Effector memory CD8-positive, alpha-beta T cell (primary cell): ENCODE results near the gene METTL8.

Experiments
- ATAC-seq: fragments of 150-1000 bp; cut with Tn5 transposase; replicated peaks from 2 replicates; pipeline ENCODE4 v1.10.0; 2021; ENCODE audit warnings: mild to moderate bottlenecking, moderate library complexity
- DNase-seq, 3 experiments: peaks; one replicate each; pipeline ENCODE4 v3.0.0; 2021
- H3K27ac Mint-ChIP-seq, 2 donors: one replicate each; pipeline ENCODE4 v1.8.0; 2022; ENCODE audit warnings: mild to moderate bottlenecking in 2 of 2, mixed read lengths in 2 of 2, moderate library complexity in 2 of 2
- H3K27me3 Mint-ChIP-seq, 2 donors: one replicate each; pipeline ENCODE4 v1.8.0; 2022; ENCODE audit warnings: mixed read lengths in 2 of 2
- H3K36me3 Mint-ChIP-seq: one replicate; pipeline ENCODE4 v1.8.0; 2022; ENCODE audit warnings: mild to moderate bottlenecking, moderate library complexity, mixed read lengths; ENCODE audit not compliant: insufficient read depth
- H3K4me1 Mint-ChIP-seq, 2 donors: one replicate each; pipeline ENCODE4 v1.8.0; 2022; ENCODE audit warnings: low read depth in 2 of 2, mixed read lengths in 2 of 2
- H3K4me3 Mint-ChIP-seq, 2 donors: one replicate each; pipeline ENCODE4 v1.8.0; 2022; ENCODE audit warnings: mild to moderate bottlenecking in 2 of 2, mixed read lengths in 2 of 2, moderate library complexity in 2 of 2
- H3K9me3 Mint-ChIP-seq, 2 donors: one replicate each; pipeline ENCODE4 v1.8.0; 2022; ENCODE audit warnings: mixed read lengths in 2 of 2

Gene METTL8

DNA sequence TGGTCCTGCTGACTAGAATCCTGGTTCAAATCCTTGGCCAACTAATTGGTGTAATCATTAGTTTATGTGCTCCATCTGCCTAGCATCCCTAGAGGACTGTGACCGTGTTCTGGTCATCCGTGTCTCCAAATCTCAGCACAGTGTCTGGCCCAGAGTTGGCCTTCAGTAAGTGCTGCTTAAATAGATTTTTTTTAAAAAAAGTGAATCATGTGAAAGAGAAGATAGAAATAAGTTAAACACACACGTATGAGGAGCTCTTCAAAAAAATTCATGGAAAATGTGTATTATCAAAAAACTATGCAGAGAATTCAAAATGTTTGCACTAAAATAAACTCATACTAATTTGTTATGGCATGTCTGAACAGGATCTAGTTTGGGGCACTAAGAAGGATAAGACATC lies 143.8 kb downstream of the METTL8 start:
- Mint-ChIP-seq H3K4me1 (no peaks in the 10 kb centered on the region), H3K9me3 (no peaks in the 10 kb centered on the region), H3K4me3 (no peak overlapping the region), H3K27me3 (peaks cover 0 to 8% of the 10 kb centered on the region in 2 donors), H3K36me3 (no peaks in the 10 kb centered on the region), H3K27ac (no peak overlapping the region)
- no peak for ATAC-seq
- no peak for DNase-seq

- H3K27ac Mint-ChIP-seq, result no peak overlapping the region
- H3K9me3 Mint-ChIP-seq, result no peaks in the 10 kb centered on the region
- no peaks in the 10 kb centered on the region for H3K4me1 Mint-ChIP-seq
- H3K36me3 Mint-ChIP-seq, result no peaks in the 10 kb centered on the region
- H3K4me3 Mint-ChIP-seq, result no peak overlapping the region
- no peak for ATAC-seq
- DNase-seq, result no peak
- H3K27me3 Mint-ChIP-seq, result peaks cover 0 to 8% of the 10 kb centered on the region in 2 donors
Measured at GRCh38 chr2:171289316-171289715, 144.5 kb downstream of the METTL8 start.

- H3K36me3 Mint-ChIP-seq, result no peaks in the 10 kb centered on the region
- H3K9me3 Mint-ChIP-seq, result no peaks in the 10 kb centered on the region
- ATAC-seq (no peak), DNase-seq (no peak)
- no peaks in the 10 kb centered on the region for H3K4me1 Mint-ChIP-seq
- H3K27me3 Mint-ChIP-seq, result peaks cover 0 to 8% of the 10 kb centered on the region in 2 donors
- H3K4me3 Mint-ChIP-seq, result no peak overlapping the region
- H3K27ac Mint-ChIP-seq, result no peak overlapping the region
Measured at GRCh38 chr2:171287611-171288010, 146.2 kb downstream of the METTL8 start.

DNA sequence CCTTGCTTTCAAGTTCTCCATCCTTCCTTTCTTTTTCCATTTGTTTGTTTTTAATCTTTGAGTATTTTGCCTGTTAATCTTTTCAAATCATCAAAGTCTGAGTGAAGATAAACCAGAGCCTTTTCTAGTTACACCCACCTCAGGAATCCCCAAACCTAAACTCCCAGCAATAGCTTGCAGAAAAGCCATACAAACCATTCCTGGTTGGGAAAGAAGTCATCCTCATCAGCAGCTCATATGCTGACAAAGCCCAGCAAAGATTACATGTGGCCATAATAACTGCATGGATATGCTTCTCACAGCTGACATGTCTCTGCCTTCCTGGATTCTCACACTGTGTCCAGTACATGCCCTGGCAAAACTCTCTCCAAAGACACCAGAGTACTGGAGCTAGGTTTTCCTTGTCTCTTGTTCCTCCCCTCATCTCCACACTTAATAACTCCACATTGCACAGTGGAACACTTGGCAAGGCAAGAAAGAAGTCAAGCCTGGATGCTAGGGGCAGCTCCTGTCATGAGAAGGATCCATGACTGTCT lies 146.7 kb downstream of the METTL8 start:
- no peaks in the 10 kb centered on the region for H3K9me3 Mint-ChIP-seq
- H3K4me1 Mint-ChIP-seq, result no peaks in the 10 kb centered on the region
- ATAC-seq (no peak), DNase-seq (no peak)
- H3K4me3 Mint-ChIP-seq, result no peak overlapping the region
- peaks cover 0 to 8% of the 10 kb centered on the region in 2 donors for H3K27me3 Mint-ChIP-seq
- no peak overlapping the region for H3K27ac Mint-ChIP-seq
- no peaks in the 10 kb centered on the region for H3K36me3 Mint-ChIP-seq

- H3K4me1 Mint-ChIP-seq, result no peaks in the 10 kb centered on the region
- no peaks in the 10 kb centered on the region for H3K36me3 Mint-ChIP-seq
- no peaks in the 10 kb centered on the region for H3K27me3 Mint-ChIP-seq
- H3K27ac Mint-ChIP-seq, result no peak overlapping the region
- no peak overlapping the region for H3K4me3 Mint-ChIP-seq
- DNase-seq (no peak), ATAC-seq (no peak)
- no peaks in the 10 kb centered on the region for H3K9me3 Mint-ChIP-seq
Measured at GRCh38 chr2:171281110-171281509, 152.7 kb downstream of the METTL8 start.

- no peak overlapping the region for H3K4me3 Mint-ChIP-seq
- H3K9me3 Mint-ChIP-seq, result no peaks in the 10 kb centered on the region
- DNase-seq, result no peak
- no peaks in the 10 kb centered on the region for H3K27me3 Mint-ChIP-seq
- no peaks in the 10 kb centered on the region for H3K4me1 Mint-ChIP-seq
- no peak for ATAC-seq
- no peak overlapping the region for H3K27ac Mint-ChIP-seq
- no peaks in the 10 kb centered on the region for H3K36me3 Mint-ChIP-seq
Measured at GRCh38 chr2:171279983-171280790, 153.6 kb downstream of the METTL8 start.

- Mint-ChIP-seq H3K9me3 (no peaks in the 10 kb centered on the region), H3K4me1 (no peaks in the 10 kb centered on the region), H3K27ac (no peak overlapping the region), H3K4me3 (no peak overlapping the region), H3K36me3 (no peaks in the 10 kb centered on the region), H3K27me3 (no peaks in the 10 kb centered on the region)
- no peak for DNase-seq
- no peak for ATAC-seq
Measured at GRCh38 chr2:171274757-171275156, 159.0 kb downstream of the METTL8 start.

GRCh38 chr2:171271971-171272436 lies 161.8 kb downstream of the METTL8 start:
- ATAC-seq, result no peak
- no peaks in the 10 kb centered on the region for H3K27me3 Mint-ChIP-seq
- no peaks in the 10 kb centered on the region for H3K4me1 Mint-ChIP-seq
- H3K4me3 Mint-ChIP-seq, result no peak overlapping the region
- no peak overlapping the region for H3K27ac Mint-ChIP-seq
- H3K36me3 Mint-ChIP-seq, result no peaks in the 10 kb centered on the region
- DNase-seq, result no peak
- no peaks in the 10 kb centered on the region for H3K9me3 Mint-ChIP-seq

DNA sequence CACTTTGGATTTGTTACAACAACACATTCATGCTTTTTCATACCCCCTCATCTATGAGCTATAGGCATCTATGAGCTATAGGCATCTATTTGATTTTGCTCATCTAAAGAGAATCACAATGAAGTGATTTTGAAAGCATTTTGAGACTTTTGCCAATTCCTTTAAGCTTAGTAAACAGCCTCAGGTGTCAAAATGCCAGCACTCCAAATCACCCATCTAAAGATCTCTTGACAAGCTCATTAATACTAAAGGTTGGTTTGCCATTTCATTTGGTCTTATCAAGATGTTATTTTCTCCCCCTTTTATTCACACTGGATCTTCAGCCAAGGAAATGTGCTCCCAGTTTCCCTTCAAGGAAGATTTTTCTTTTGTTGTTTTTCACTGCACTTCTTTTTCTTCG lies 162.4 kb downstream of the METTL8 start:
- H3K27ac Mint-ChIP-seq, result no peak overlapping the region
- no peak overlapping the region for H3K4me3 Mint-ChIP-seq
- H3K4me1 Mint-ChIP-seq, result no peaks in the 10 kb centered on the region
- no peaks in the 10 kb centered on the region for H3K27me3 Mint-ChIP-seq
- no peak for DNase-seq
- no peaks in the 10 kb centered on the region for H3K36me3 Mint-ChIP-seq
- no peaks in the 10 kb centered on the region for H3K9me3 Mint-ChIP-seq
- ATAC-seq, result no peak

DNA sequence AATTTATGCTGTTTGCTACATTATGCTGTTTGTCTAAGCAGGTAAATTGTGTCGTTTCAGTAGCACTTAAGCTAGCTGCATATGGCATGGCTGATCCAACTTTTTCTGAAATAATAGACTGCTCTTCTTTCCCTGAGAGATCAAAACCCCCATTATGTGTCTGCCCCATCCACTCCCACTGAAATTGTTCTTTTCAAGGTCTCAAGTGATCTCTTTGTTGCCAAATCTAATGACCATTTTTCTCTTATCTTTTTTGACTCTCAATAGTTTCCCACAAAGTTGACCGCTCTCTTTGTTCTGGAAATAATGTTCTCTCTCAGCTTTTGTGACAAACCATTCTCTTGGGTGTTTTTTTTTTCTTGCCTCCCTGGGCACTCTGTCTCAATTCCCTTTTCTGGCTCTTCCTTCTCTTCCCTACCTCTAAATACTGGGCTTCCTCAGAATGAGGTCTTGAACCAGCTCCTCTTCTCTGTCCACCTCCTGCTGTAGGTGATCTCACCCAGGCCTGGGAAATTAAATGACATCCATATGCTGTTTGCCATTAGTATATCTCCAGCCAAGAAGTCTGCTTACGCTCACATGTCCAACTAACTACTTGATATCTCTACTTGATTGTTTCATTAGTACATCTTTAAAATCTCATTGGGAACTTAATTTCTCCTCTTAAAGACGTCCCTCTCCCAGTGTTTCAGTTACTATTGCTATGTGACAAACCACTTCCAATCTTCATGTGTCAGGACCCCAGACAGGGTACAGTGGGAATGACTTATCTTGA lies 165.7 kb downstream of the METTL8 start:
- ATAC-seq, result no peak
- Mint-ChIP-seq H3K27ac (no peak overlapping the region), H3K36me3 (no peaks in the 10 kb centered on the region), H3K27me3 (no peaks in the 10 kb centered on the region), H3K9me3 (no peaks in the 10 kb centered on the region), H3K4me3 (no peak overlapping the region), H3K4me1 (no peaks in the 10 kb centered on the region)
- DNase-seq, result no peak
